WTC11 (cell line): Measurements from ENCODE around the gene RIMBP2. TPM values are rescaled to one million over a fixed set of nuclear protein-coding genes. Genes with fewer than 3 reads are reported as not detected.

Experiments
- ATAC-seq: fragments of 200-7000 bp; cut with Tn5 transposase; 2 replicates; pipeline ENCODE4 v1.10.0; 2021; ENCODE audit warnings: mild to moderate bottlenecking, moderate library complexity
- CTCF ChIA-PET: fragments of 300-600 bp; sonication (Branson Sonifier 250); formaldehyde crosslinking; loops from one replicate; lab custom pipeline; 2021; ENCODE audit warnings: antibody characterized with exemption; lab: Charles Lee
- POLR2A ChIA-PET: fragments of 350-600 bp; sonication (Branson Sonifier 250); formaldehyde crosslinking; loops from one replicate; lab custom pipeline; 2021; ENCODE audit warnings: antibody characterized with exemption; lab: Charles Lee
- DNase-seq: peaks from one replicate; pipeline ENCODE4 v3.0.0; 2021; ENCODE audit warnings: low spot score
- H3K27ac Mint-ChIP-seq: 2 replicates; pipeline ENCODE4 v1.8.0; 2021; ENCODE audit warnings: mixed read lengths
- H3K27me3 Mint-ChIP-seq: 2 replicates; pipeline ENCODE4 v1.8.0; 2021; ENCODE audit warnings: low read depth, mild to moderate bottlenecking, moderate library complexity, mixed read lengths
- H3K36me3 Mint-ChIP-seq: 2 replicates; pipeline ENCODE4 v1.8.0; 2021; ENCODE audit warnings: mixed read lengths
- H3K4me1 Mint-ChIP-seq: 2 replicates; pipeline ENCODE4 v1.8.0; 2022; ENCODE audit warnings: mixed read lengths
- H3K4me3 Mint-ChIP-seq: 2 replicates; pipeline ENCODE4 v1.8.0; 2021; ENCODE audit warnings: mild to moderate bottlenecking, moderate library complexity, mixed read lengths
- H3K9me3 Mint-ChIP-seq: 2 replicates; pipeline ENCODE4 v1.8.0; 2021; ENCODE audit warnings: mixed read lengths
- AFF4 ChIP-seq: sonication (generic); formaldehyde crosslinking; IDR thresholded peaks from 2 replicates; pipeline ENCODE4 v1.8.1; 2023; ENCODE audit warnings: mild to moderate bottlenecking, missing genetic modification reagents, borderline replicate concordance
- CTCF ChIP-seq: fragments of 200-600 bp; IDR thresholded peaks from 2 replicates; pipeline ENCODE4 v1.8.0; 2022; ENCODE audit warnings: antibody characterized with exemption
- E2F1 ChIP-seq: sonication (generic); formaldehyde crosslinking; IDR thresholded peaks from 2 replicates; pipeline ENCODE4 v1.8.0; 2022; ENCODE audit warnings: mild to moderate bottlenecking, missing genetic modification reagents
- E2F5 ChIP-seq: sonication (generic); formaldehyde crosslinking; IDR thresholded peaks from 2 replicates; pipeline ENCODE4 v1.8.1; 2022; ENCODE audit warnings: mild to moderate bottlenecking, moderate library complexity, missing genetic modification reagents
- ERG ChIP-seq: fragments of 250-450 bp; sonication (Bioruptor Pico); IDR thresholded peaks from 2 replicates; pipeline ENCODE4 v1.8.0; 2021; ENCODE audit warnings: mild to moderate bottlenecking
- GABPB1 ChIP-seq: sonication (generic); formaldehyde crosslinking; IDR thresholded peaks from 2 replicates; pipeline ENCODE4 v1.8.1; 2023; ENCODE audit warnings: mild to moderate bottlenecking, missing genetic modification reagents
- GRHL2 ChIP-seq: fragments of 250-450 bp; sonication (Bioruptor Pico); IDR thresholded peaks from 2 replicates; pipeline ENCODE4 v1.8.0; 2022; ENCODE audit warnings: mild to moderate bottlenecking, moderate library complexity; ENCODE audit not compliant: insufficient replicate concordance, severe bottlenecking
- JAZF1 ChIP-seq: fragments of 250-450 bp; sonication (Bioruptor Pico); IDR thresholded peaks from 2 replicates; pipeline ENCODE4 v1.9.0; 2021; ENCODE audit warnings: moderate library complexity, mild to moderate bottlenecking, inconsistent platforms
- NR2C2 ChIP-seq: sonication (generic); formaldehyde crosslinking; IDR thresholded peaks from 2 replicates; pipeline ENCODE4 v1.8.0; 2022; ENCODE audit warnings: mild to moderate bottlenecking, missing genetic modification reagents
- PREB ChIP-seq: sonication (generic); formaldehyde crosslinking; IDR thresholded peaks from 2 replicates; pipeline ENCODE4 v1.8.1; 2022; ENCODE audit warnings: mild to moderate bottlenecking, missing genetic modification reagents, moderate library complexity, borderline replicate concordance
- RELA ChIP-seq: sonication (generic); formaldehyde crosslinking; IDR thresholded peaks from 2 replicates; pipeline ENCODE4 v1.8.1; 2022; ENCODE audit warnings: missing genetic modification reagents, mild to moderate bottlenecking, borderline replicate concordance
- SOX15 ChIP-seq: fragments of 250-450 bp; sonication (Bioruptor Pico); IDR thresholded peaks from 2 replicates; pipeline ENCODE4 v1.9.0; 2021; ENCODE audit warnings: mild to moderate bottlenecking
- TEAD1 ChIP-seq: sonication (generic); formaldehyde crosslinking; IDR thresholded peaks from 2 replicates; pipeline ENCODE4 v1.8.0; 2022; ENCODE audit warnings: mild to moderate bottlenecking, missing genetic modification reagents
- ZNF232 ChIP-seq: sonication (generic); formaldehyde crosslinking; IDR thresholded peaks from 2 replicates; pipeline ENCODE4 v1.8.0; 2022; ENCODE audit warnings: mild to moderate bottlenecking, missing genetic modification reagents
- ZNF263 ChIP-seq: sonication (generic); formaldehyde crosslinking; IDR thresholded peaks from 2 replicates; pipeline ENCODE4 v1.8.1; 2022; ENCODE audit warnings: low read depth, mild to moderate bottlenecking, moderate library complexity, missing genetic modification reagents
- ZNF281 ChIP-seq: sonication (generic); formaldehyde crosslinking; IDR thresholded peaks from 2 replicates; pipeline ENCODE4 v1.8.0; 2023; ENCODE audit warnings: mild to moderate bottlenecking, missing genetic modification reagents
- ZSCAN18 ChIP-seq: fragments of 250-450 bp; sonication (Bioruptor Pico); IDR thresholded peaks from 2 replicates; pipeline ENCODE4 v2.1.2; 2022; ENCODE audit warnings: mild to moderate bottlenecking, moderate library complexity
- total RNA-seq: library from RNA; stranded (reverse); gene quantifications from 3 replicates; pipeline ENCODE4 v1.2.3, GENCODE V29; 2021

The RIMBP2 gene
- total RNA-seq, 1 experiment from 2014 or later, result 2.6 TPM

GRCh38 chr12:130463275-130463658 is 252.8 kb downstream of the RIMBP2 start (continued):
- TF ChIP-seq ZNF281 (no peak), GABPB1 (CRISPR knock-in tag) (no peak), TEAD1 (CRISPR knock-in tag) (no peak), JAZF1 (CRISPR knock-in tag) (no peak), GRHL2 (CRISPR knock-in tag) (no peak)

- peaks cover 11% of the 10 kb centered on the region for H3K9me3 Mint-ChIP-seq
- no peak overlapping the region for H3K4me3 Mint-ChIP-seq
- H3K27me3 Mint-ChIP-seq, result peaks cover 5% of the 10 kb centered on the region; the same call in 1 of the 2 replicates
- H3K36me3 Mint-ChIP-seq, result peaks cover 9% of the 10 kb centered on the region
- CTCF ChIA-PET, result interaction anchor here (1.0 to 1.4 kb wide), 2 partner anchors 51 to 286 kb away, joined by 4 read pairs; no protein-coding TSS in a partner anchor
- H3K27ac Mint-ChIP-seq, result no peak overlapping the region
- H3K4me1 Mint-ChIP-seq, result peaks cover 16% of the 10 kb centered on the region
- TF ChIP-seq E2F5 (CRISPR knock-in tag) (no peak), ZNF263 (CRISPR knock-in tag) (no peak), CTCF (no peak), ZSCAN18 (CRISPR knock-in tag) (no peak), ZNF232 (no peak), ERG (CRISPR knock-in tag) (no peak), PREB (CRISPR knock-in tag) (no peak), E2F1 (CRISPR knock-in tag) (no peak), NR2C2 (CRISPR knock-in tag) (no peak), GRHL2 (CRISPR knock-in tag) (no peak), RELA (CRISPR knock-in tag) (no peak), AFF4 (CRISPR knock-in tag) (no peak), SOX15 (CRISPR knock-in tag) (no peak)
- DNase-seq (no peak), ATAC-seq (no peak)
- POLR2A ChIA-PET, result no interaction called here
These were observed 253.4 kb downstream of the RIMBP2 start for GRCh38 chr12:130462558-130463274.
